ENCODE data around the gene PRDM16.

The PRDM16 gene

DNA sequence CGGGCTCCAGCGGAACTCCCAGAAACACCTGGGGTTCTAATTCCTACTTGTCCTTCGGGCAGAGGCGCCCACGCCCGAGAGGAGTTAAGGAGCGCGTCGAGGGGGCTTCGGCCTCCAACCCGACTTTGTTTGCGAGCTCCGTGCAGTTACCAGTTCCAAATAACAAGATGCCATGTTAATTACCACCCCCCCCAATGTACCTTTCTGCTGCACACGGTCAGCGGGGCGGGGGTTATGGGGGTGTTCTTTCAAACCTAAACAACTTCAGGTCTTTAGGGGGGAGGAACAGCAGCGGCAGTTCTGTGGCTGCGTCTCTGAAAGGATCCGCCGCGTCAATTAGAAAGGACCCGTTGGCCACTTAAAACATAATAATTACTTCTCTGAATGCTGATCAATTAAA lies 114.8 kb downstream of the PRDM16 start:
- Histone ChIP-seq H3K9ac (ENCODE audit: low read length) (no peak overlapping the region), H2BK120ac (ENCODE audit: low read depth, low read length) (no peak overlapping the region), H3K23ac (ENCODE audit: low read length in 2 of 2) (no peak overlapping the region), H3K36me3 (ENCODE audit: control insufficient read depth in 1 of 2, insufficient read depth in 2 of 2, low read depth in 1 of 2, low read length in 2 of 2) (no peaks in the 10 kb centered on the region), H3K79me1 (replicated peaks; ENCODE audit: low read length, poor library complexity, severe bottlenecking) (no peaks in the 10 kb centered on the region), H3K14ac (ENCODE audit: low read length in 2 of 2) (no peak overlapping the region), H3K18ac (ENCODE audit: low read depth in 1 of 2, low read length in 2 of 2) (no peak overlapping the region), H2BK12ac (ENCODE audit: low read length in 2 of 2) (no peak overlapping the region), H2AFZ (ENCODE audit: low read depth, low read length) (no peak overlapping the region), H3K9me3 (ENCODE audit: control insufficient read depth, low read length) (no peaks in the 10 kb centered on the region), H4K91ac (ENCODE audit: low read length) (no peak overlapping the region), H3K27me3 (ENCODE audit: control insufficient read depth in 1 of 2, insufficient read depth in 1 of 2, low read length in 2 of 2) (peaks cover 0 to 24% of the 10 kb centered on the region in 2 experiments), H3K27ac (ENCODE audit: low read length, poor library complexity, severe bottlenecking) (no peak overlapping the region), H4K8ac (ENCODE audit: low read length) (no peak overlapping the region), H3K4me2 (ENCODE audit: low read length, poor library complexity, severe bottlenecking) (no peak overlapping the region), H2BK5ac (ENCODE audit: low read depth, low read length, poor library complexity, severe bottlenecking) (no peak overlapping the region), H3K4me1 (ENCODE audit: control insufficient read depth, insufficient read depth, low read depth, low read length) (no peaks in the 10 kb centered on the region), H3K4ac (ENCODE audit: low read depth in 1 of 2, low read length in 2 of 2) (no peak overlapping the region), H2BK15ac (ENCODE audit: low read depth, poor library complexity, severe bottlenecking) (no peak overlapping the region), H2AK5ac (ENCODE audit: low read length, severe bottlenecking) (no peak overlapping the region), H3K4me3 (ENCODE audit: insufficient read depth in 1 of 2, low read depth in 1 of 2, low read length in 2 of 2) (no peak overlapping the region)
- WGBS: 87% methylated on average over 17 of the region's 22 CpGs
- DNase-seq: no peak

GRCh38 chr1:3184666-3185065 lies 115.7 kb downstream of the PRDM16 start:
- Histone ChIP-seq H3K23ac (ENCODE audit: low read length in 2 of 2) (no peak overlapping the region), H3K4ac (ENCODE audit: low read depth in 1 of 2, low read length in 2 of 2) (no peak overlapping the region), H2AK5ac (ENCODE audit: low read length, severe bottlenecking) (no peak overlapping the region), H2BK120ac (ENCODE audit: low read depth, low read length) (no peak overlapping the region), H4K91ac (ENCODE audit: low read length) (no peak overlapping the region), H3K14ac (ENCODE audit: low read length in 2 of 2) (no peak overlapping the region), H2BK5ac (ENCODE audit: low read depth, low read length, poor library complexity, severe bottlenecking) (no peak overlapping the region), H2BK12ac (ENCODE audit: low read length in 2 of 2) (no peak overlapping the region), H3K79me1 (replicated peaks; ENCODE audit: low read length, poor library complexity, severe bottlenecking) (no peaks in the 10 kb centered on the region), H4K8ac (ENCODE audit: low read length) (no peak overlapping the region), H3K4me1 (ENCODE audit: control insufficient read depth, insufficient read depth, low read depth, low read length) (no peaks in the 10 kb centered on the region), H3K27ac (ENCODE audit: low read length, poor library complexity, severe bottlenecking) (no peak overlapping the region), H3K27me3 (ENCODE audit: control insufficient read depth in 1 of 2, insufficient read depth in 1 of 2, low read length in 2 of 2) (peaks cover 0 to 24% of the 10 kb centered on the region in 2 experiments), H3K36me3 (ENCODE audit: control insufficient read depth in 1 of 2, insufficient read depth in 2 of 2, low read depth in 1 of 2, low read length in 2 of 2) (no peaks in the 10 kb centered on the region), H3K4me3 (ENCODE audit: insufficient read depth in 1 of 2, low read depth in 1 of 2, low read length in 2 of 2) (no peak overlapping the region), H3K18ac (ENCODE audit: low read depth in 1 of 2, low read length in 2 of 2) (no peak overlapping the region), H3K9me3 (ENCODE audit: control insufficient read depth, low read length) (no peaks in the 10 kb centered on the region), H3K9ac (ENCODE audit: low read length) (no peak overlapping the region), H3K4me2 (ENCODE audit: low read length, poor library complexity, severe bottlenecking) (no peak overlapping the region), H2AFZ (ENCODE audit: low read depth, low read length) (no peak overlapping the region), H2BK15ac (ENCODE audit: low read depth, poor library complexity, severe bottlenecking) (no peak overlapping the region)
- no peak for DNase-seq
- whole genome bisulfite sequencing: 93% methylated on average over 20 of the region's 20 CpGs

DNA sequence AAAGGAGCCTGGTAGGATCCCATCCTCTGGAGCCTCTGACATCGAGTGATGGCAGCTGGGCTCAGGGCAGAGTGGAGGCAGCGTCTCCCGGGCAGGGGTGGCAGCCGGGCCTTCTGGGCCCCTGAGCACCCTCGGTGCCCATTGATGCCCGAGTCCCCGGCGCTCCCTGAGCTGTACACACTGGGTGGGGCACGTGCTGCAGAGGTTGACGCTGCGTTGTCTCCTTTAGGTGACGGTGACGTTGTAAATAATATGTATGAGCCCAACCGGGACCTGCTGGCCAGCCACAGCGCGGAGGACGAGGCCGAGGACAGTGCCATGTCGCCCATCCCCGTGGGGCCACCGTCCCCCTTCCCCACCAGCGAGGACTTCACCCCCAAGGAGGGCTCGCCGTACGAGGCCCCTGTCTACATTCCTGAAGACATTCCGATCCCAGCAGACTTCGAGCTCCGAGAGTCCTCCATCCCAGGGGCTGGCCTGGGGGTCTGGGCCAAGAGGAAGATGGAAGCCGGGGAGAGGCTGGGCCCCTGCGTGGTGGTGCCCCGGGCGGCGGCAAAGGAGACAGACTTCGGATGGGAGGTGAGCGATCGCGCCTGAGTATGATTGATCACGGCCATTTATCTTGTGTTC lies 117.0 kb downstream of the PRDM16 start:
- no peak overlapping the region for H2AFZ ChIP-seq (ENCODE audit: low read depth, low read length)
- H3K18ac ChIP-seq (ENCODE audit: low read depth in 1 of 2, low read length in 2 of 2): no peak overlapping the region
- no peak overlapping the region for H2AK5ac ChIP-seq (ENCODE audit: low read length, severe bottlenecking)
- no peak overlapping the region for H2BK12ac ChIP-seq (ENCODE audit: low read length in 2 of 2)
- no peak overlapping the region for H2BK15ac ChIP-seq (ENCODE audit: low read depth, poor library complexity, severe bottlenecking)
- H3K36me3 ChIP-seq (ENCODE audit: control insufficient read depth in 1 of 2, insufficient read depth in 2 of 2, low read depth in 1 of 2, low read length in 2 of 2): no peaks in the 10 kb centered on the region
- no peak overlapping the region for H3K4ac ChIP-seq (ENCODE audit: low read depth in 1 of 2, low read length in 2 of 2)
- H3K27ac ChIP-seq (ENCODE audit: low read length, poor library complexity, severe bottlenecking): no peak overlapping the region
- H2BK5ac ChIP-seq (ENCODE audit: low read depth, low read length, poor library complexity, severe bottlenecking): no peak overlapping the region
- no peak overlapping the region for H3K9ac ChIP-seq (ENCODE audit: low read length)
- H3K23ac ChIP-seq (ENCODE audit: low read length in 2 of 2): no peak overlapping the region
- H3K79me1 ChIP-seq (replicated peaks; ENCODE audit: low read length, poor library complexity, severe bottlenecking): no peaks in the 10 kb centered on the region
- H4K8ac ChIP-seq (ENCODE audit: low read length): no peak overlapping the region
- H3K14ac ChIP-seq (ENCODE audit: low read length in 2 of 2): no peak overlapping the region
- H3K9me3 ChIP-seq (ENCODE audit: control insufficient read depth, low read length): no peaks in the 10 kb centered on the region
- no peak overlapping the region for H4K91ac ChIP-seq (ENCODE audit: low read length)
- 92% methylated on average over 38 of the region's 38 CpGs for WGBS
- H3K4me1 ChIP-seq (ENCODE audit: control insufficient read depth, insufficient read depth, low read depth, low read length): no peaks in the 10 kb centered on the region
- H2BK120ac ChIP-seq (ENCODE audit: low read depth, low read length): no peak overlapping the region
- H3K4me2 ChIP-seq (ENCODE audit: low read length, poor library complexity, severe bottlenecking): no peak overlapping the region
- peaks cover 0 to 24% of the 10 kb centered on the region in 2 experiments for H3K27me3 ChIP-seq (ENCODE audit: control insufficient read depth in 1 of 2, insufficient read depth in 1 of 2, low read length in 2 of 2)
- peak overlapping the region in 1 of 2 experiments; percentile 1 for H3K4me3 ChIP-seq (ENCODE audit: insufficient read depth in 1 of 2, low read depth in 1 of 2, low read length in 2 of 2)
- DNase-seq: no peak

- Histone ChIP-seq H3K23ac (ENCODE audit: low read length in 2 of 2) (no peak overlapping the region), H2BK15ac (ENCODE audit: low read depth, poor library complexity, severe bottlenecking) (no peak overlapping the region), H3K14ac (ENCODE audit: low read length in 2 of 2) (no peak overlapping the region), H3K9me3 (ENCODE audit: control insufficient read depth, low read length) (no peaks in the 10 kb centered on the region), H3K4me2 (ENCODE audit: low read length, poor library complexity, severe bottlenecking) (no peak overlapping the region), H2AFZ (ENCODE audit: low read depth, low read length) (no peak overlapping the region), H3K4ac (ENCODE audit: low read depth in 1 of 2, low read length in 2 of 2) (no peak overlapping the region), H4K8ac (ENCODE audit: low read length) (no peak overlapping the region), H3K79me1 (replicated peaks; ENCODE audit: low read length, poor library complexity, severe bottlenecking) (no peaks in the 10 kb centered on the region), H2BK5ac (ENCODE audit: low read depth, low read length, poor library complexity, severe bottlenecking) (no peak overlapping the region), H3K18ac (ENCODE audit: low read depth in 1 of 2, low read length in 2 of 2) (no peak overlapping the region), H2BK120ac (ENCODE audit: low read depth, low read length) (no peak overlapping the region), H3K9ac (ENCODE audit: low read length) (peak overlapping the region; percentile 51), H3K4me1 (ENCODE audit: control insufficient read depth, insufficient read depth, low read depth, low read length) (no peaks in the 10 kb centered on the region), H3K4me3 (ENCODE audit: insufficient read depth in 1 of 2, low read depth in 1 of 2, low read length in 2 of 2) (no peak overlapping the region), H3K27ac (ENCODE audit: low read length, poor library complexity, severe bottlenecking) (no peak overlapping the region), H3K27me3 (ENCODE audit: control insufficient read depth in 1 of 2, insufficient read depth in 1 of 2, low read length in 2 of 2) (peaks cover 0 to 24% of the 10 kb centered on the region in 2 experiments), H3K36me3 (ENCODE audit: control insufficient read depth in 1 of 2, insufficient read depth in 2 of 2, low read depth in 1 of 2, low read length in 2 of 2) (no peaks in the 10 kb centered on the region), H2BK12ac (ENCODE audit: low read length in 2 of 2) (no peak overlapping the region), H2AK5ac (ENCODE audit: low read length, severe bottlenecking) (no peak overlapping the region), H4K91ac (ENCODE audit: low read length) (no peak overlapping the region)
- peak; percentile 3 for DNase-seq
- WGBS: 65% methylated on average over 22 of the region's 22 CpGs
Observed at GRCh38 chr1:3186526-3186921, 117.5 kb downstream of the PRDM16 start.
